K562 (cell line): Measurements from ENCODE around the gene NFATC2.

ENCODE experiments used
- EP300 ChIP-seq: IDR thresholded peaks from 2 replicates; pipeline ENCODE4 v1.6.1; 2012; ENCODE audit warnings: low read length, improper control_type of control experiment
- SMAD3 ChIP-seq: fragments of 450-650 bp; formaldehyde crosslinking; conservative IDR thresholded peaks from 2 replicates; pipeline ENCODE4 v1.4.0; 2020; ENCODE audit warnings: mild to moderate bottlenecking
- SP1 ChIP-seq: sonication (generic); formaldehyde crosslinking; IDR thresholded peaks from 2 replicates; pipeline ENCODE4 v1.8.1; 2022; ENCODE audit warnings: mild to moderate bottlenecking, missing genetic modification reagents
- TRIM24 ChIP-seq, 2 experiments: fragments of 450-650 bp; IDR thresholded peaks; 2 replicates each; pipeline ENCODE4 v1.6.1; 2016
- YY1 ChIP-seq, 3 experiments: IDR thresholded peaks; 2 replicates each; pipeline ENCODE4 v1.6.1; 2011; ENCODE audit warnings: low read length in 2 of 3, mild to moderate bottlenecking in 2 of 3, moderate library complexity in 2 of 3, borderline replicate concordance in 1 of 3, control low read depth in 1 of 3, low read depth in 1 of 3; ENCODE audit not compliant: insufficient read depth in 3 of 3, insufficient replicate concordance in 2 of 3, control insufficient read depth in 1 of 3, insufficient read length in 1 of 3; ENCODE audit errors: extremely low read depth in 1 of 3
- ZNF3 ChIP-seq: fragments of 250-450 bp; sonication (Bioruptor Pico); IDR thresholded peaks from 2 replicates; pipeline ENCODE4 v1.5.0; 2021; ENCODE audit warnings: mild to moderate bottlenecking, moderate library complexity
- TF ChIP-seq, protein P1 (sequence below), 2 experiments: fragments of 450-650 bp in 1 of 2; IDR thresholded peaks; 2 replicates each; pipeline ENCODE4 v1.6.1; 2011 to 2017; ENCODE audit warnings: low read depth in 2 of 2, antibody characterized with exemption in 1 of 2, borderline replicate concordance in 1 of 2, low read length in 1 of 2, mild to moderate bottlenecking in 1 of 2, mixed read lengths in 1 of 2; ENCODE audit not compliant: control insufficient read depth in 1 of 2
- TF ChIP-seq, protein P2 (sequence below): fragments of 250-450 bp; sonication (Bioruptor Pico); IDR thresholded peaks from 2 replicates; pipeline ENCODE4 v1.5.0; 2020; ENCODE audit warnings: mild to moderate bottlenecking, borderline replicate concordance
- TF ChIP-seq, protein P3 (sequence below), 2 experiments: IDR thresholded peaks; 2 replicates each; pipeline ENCODE4 v1.6.1; 2012; ENCODE audit warnings: improper control_type of control experiment in 2 of 2, low read depth in 2 of 2, low read length in 2 of 2, borderline replicate concordance in 1 of 2
- TF ChIP-seq, protein P4 (sequence below), 3 experiments: IDR thresholded peaks in 2 of 3; conservative IDR thresholded peaks in 1 of 3; 2 replicates each; pipeline ENCODE4 v1.5.1; 2011 to 2012; ENCODE audit warnings: low read length in 3 of 3, mild to moderate bottlenecking in 3 of 3, control low read depth in 2 of 3, improper control_type of control experiment in 1 of 3, inconsistent platforms in 1 of 3, low read depth in 1 of 3, mixed read lengths in 1 of 3, moderate library complexity in 1 of 3; ENCODE audit not compliant: insufficient read depth in 2 of 3

DNA sequence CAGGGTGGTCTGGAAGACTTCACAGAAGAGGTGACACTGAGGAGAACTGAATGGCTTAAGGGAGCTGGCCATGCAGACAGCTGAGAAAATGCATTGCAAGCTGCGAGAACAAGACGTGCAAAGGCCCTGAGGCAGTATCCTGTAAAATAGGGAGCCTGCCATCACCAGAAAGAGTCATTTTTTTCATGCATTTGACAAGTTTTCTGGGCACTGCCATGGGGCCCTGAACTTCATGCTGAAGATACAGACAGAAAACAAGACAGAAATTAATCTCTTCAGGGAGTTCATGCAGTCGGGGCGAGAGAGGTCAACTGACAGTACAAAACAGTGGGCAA lies 28.9 kb upstream of the NFATC2 start:
- TF ChIP-seq SMAD3 (CRISPR knock-in tag) = no peak
- TF ChIP-seq SP1 (CRISPR knock-in tag) = no peak
- TF ChIP-seq, protein P1, sequence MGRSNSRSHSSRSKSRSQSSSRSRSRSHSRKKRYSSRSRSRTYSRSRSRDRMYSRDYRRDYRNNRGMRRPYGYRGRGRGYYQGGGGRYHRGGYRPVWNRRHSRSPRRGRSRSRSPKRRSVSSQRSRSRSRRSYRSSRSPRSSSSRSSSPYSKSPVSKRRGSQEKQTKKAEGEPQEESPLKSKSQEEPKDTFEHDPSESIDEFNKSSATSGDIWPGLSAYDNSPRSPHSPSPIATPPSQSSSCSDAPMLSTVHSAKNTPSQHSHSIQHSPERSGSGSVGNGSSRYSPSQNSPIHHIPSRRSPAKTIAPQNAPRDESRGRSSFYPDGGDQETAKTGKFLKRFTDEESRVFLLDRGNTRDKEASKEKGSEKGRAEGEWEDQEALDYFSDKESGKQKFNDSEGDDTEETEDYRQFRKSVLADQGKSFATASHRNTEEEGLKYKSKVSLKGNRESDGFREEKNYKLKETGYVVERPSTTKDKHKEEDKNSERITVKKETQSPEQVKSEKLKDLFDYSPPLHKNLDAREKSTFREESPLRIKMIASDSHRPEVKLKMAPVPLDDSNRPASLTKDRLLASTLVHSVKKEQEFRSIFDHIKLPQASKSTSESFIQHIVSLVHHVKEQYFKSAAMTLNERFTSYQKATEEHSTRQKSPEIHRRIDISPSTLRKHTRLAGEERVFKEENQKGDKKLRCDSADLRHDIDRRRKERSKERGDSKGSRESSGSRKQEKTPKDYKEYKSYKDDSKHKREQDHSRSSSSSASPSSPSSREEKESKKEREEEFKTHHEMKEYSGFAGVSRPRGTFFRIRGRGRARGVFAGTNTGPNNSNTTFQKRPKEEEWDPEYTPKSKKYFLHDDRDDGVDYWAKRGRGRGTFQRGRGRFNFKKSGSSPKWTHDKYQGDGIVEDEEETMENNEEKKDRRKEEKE (IDR thresholded peaks at IDR 0.05; ENCODE audit: borderline replicate concordance in 1 of 2, control insufficient read depth in 1 of 2, low read depth in 2 of 2, low read length in 1 of 2) = no peak
- TF ChIP-seq ZNF3 = no peak
- TF ChIP-seq, protein P2, sequence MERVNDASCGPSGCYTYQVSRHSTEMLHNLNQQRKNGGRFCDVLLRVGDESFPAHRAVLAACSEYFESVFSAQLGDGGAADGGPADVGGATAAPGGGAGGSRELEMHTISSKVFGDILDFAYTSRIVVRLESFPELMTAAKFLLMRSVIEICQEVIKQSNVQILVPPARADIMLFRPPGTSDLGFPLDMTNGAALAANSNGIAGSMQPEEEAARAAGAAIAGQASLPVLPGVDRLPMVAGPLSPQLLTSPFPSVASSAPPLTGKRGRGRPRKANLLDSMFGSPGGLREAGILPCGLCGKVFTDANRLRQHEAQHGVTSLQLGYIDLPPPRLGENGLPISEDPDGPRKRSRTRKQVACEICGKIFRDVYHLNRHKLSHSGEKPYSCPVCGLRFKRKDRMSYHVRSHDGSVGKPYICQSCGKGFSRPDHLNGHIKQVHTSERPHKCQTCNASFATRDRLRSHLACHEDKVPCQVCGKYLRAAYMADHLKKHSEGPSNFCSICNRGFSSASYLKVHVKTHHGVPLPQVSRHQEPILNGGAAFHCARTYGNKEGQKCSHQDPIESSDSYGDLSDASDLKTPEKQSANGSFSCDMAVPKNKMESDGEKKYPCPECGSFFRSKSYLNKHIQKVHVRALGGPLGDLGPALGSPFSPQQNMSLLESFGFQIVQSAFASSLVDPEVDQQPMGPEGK = no peak
- TF ChIP-seq, protein P3, sequence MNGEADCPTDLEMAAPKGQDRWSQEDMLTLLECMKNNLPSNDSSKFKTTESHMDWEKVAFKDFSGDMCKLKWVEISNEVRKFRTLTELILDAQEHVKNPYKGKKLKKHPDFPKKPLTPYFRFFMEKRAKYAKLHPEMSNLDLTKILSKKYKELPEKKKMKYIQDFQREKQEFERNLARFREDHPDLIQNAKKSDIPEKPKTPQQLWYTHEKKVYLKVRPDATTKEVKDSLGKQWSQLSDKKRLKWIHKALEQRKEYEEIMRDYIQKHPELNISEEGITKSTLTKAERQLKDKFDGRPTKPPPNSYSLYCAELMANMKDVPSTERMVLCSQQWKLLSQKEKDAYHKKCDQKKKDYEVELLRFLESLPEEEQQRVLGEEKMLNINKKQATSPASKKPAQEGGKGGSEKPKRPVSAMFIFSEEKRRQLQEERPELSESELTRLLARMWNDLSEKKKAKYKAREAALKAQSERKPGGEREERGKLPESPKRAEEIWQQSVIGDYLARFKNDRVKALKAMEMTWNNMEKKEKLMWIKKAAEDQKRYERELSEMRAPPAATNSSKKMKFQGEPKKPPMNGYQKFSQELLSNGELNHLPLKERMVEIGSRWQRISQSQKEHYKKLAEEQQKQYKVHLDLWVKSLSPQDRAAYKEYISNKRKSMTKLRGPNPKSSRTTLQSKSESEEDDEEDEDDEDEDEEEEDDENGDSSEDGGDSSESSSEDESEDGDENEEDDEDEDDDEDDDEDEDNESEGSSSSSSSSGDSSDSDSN (IDR thresholded peaks at IDR 0.05; ENCODE audit: borderline replicate concordance in 1 of 2, low read depth in 2 of 2, low read length in 2 of 2) = no peak
- TF ChIP-seq EP300 = no peak
- TF ChIP-seq, protein P4, sequence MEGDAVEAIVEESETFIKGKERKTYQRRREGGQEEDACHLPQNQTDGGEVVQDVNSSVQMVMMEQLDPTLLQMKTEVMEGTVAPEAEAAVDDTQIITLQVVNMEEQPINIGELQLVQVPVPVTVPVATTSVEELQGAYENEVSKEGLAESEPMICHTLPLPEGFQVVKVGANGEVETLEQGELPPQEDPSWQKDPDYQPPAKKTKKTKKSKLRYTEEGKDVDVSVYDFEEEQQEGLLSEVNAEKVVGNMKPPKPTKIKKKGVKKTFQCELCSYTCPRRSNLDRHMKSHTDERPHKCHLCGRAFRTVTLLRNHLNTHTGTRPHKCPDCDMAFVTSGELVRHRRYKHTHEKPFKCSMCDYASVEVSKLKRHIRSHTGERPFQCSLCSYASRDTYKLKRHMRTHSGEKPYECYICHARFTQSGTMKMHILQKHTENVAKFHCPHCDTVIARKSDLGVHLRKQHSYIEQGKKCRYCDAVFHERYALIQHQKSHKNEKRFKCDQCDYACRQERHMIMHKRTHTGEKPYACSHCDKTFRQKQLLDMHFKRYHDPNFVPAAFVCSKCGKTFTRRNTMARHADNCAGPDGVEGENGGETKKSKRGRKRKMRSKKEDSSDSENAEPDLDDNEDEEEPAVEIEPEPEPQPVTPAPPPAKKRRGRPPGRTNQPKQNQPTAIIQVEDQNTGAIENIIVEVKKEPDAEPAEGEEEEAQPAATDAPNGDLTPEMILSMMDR (IDR thresholded peaks at IDR 0.05 in 2 of 3, conservative IDR thresholded peaks at IDR 0.05 in 1 of 3; ENCODE audit: insufficient read depth in 2 of 3, low read depth in 1 of 3, low read length in 3 of 3) = no peak
- no peak for TF ChIP-seq TRIM24 (IDR thresholded peaks at IDR 0.05)
- TF ChIP-seq YY1 (IDR thresholded peaks at IDR 0.05; ENCODE audit: borderline replicate concordance in 1 of 3, control insufficient read depth in 1 of 3, extremely low read depth in 1 of 3, insufficient read depth in 3 of 3, insufficient read length in 1 of 3, insufficient replicate concordance in 2 of 3, low read depth in 1 of 3, low read length in 2 of 3) = no peak
